Non-pigmented ciliary epithelial cell (primary cell): Measurements from ENCODE around the gene HSPB7.
"Not testable (repeated sequence)": the region's sequence is repeated elsewhere in the genome, so short reads cannot be mapped to it uniquely, and the experiment has no call there.

Experiments
- DNase-seq: peaks from one replicate; pipeline ENCODE4 v3.0.0-alpha.2; 2010; ENCODE audit warnings: low read depth

The HSPB7 gene

GRCh38 chr1:16006552-16007485 lies 11.0 kb downstream of the HSPB7 start:
- DNase-seq, result no peak

- DNase-seq, result no peak
These were observed 11.8 kb downstream of the HSPB7 start for GRCh38 chr1:16006010-16006409.

GRCh38 chr1:16005597-16005996 lies 12.2 kb downstream of the HSPB7 start:
- DNase-seq, result no peak

GRCh38 chr1:16001274-16001673 lies 16.6 kb downstream of the HSPB7 start:
- DNase-seq, result not testable (repeated sequence)

- DNase-seq, result no peak
These were observed 18.9 kb downstream of the HSPB7 start for GRCh38 chr1:15998929-15999328.

- DNase-seq, result no peak
These were observed 20.1 kb downstream of the HSPB7 start for GRCh38 chr1:15997637-15998280.

GRCh38 chr1:15997076-15997585 lies 20.7 kb downstream of the HSPB7 start:
- no peak for DNase-seq

GRCh38 chr1:15994590-15995351 lies 23.1 kb downstream of the HSPB7 start:
- no peak for DNase-seq

GRCh38 chr1:15994081-15994480 lies 23.8 kb downstream of the HSPB7 start:
- no peak for DNase-seq

GRCh38 chr1:15993666-15994065 lies 24.2 kb downstream of the HSPB7 start:
- DNase-seq, result no peak

- no peak for DNase-seq
These were observed 25.0 kb downstream of the HSPB7 start for GRCh38 chr1:15992582-15993500.

- no peak for DNase-seq
These were observed 25.7 kb downstream of the HSPB7 start for GRCh38 chr1:15992187-15992553.

- DNase-seq, result no peak
These were observed 26.2 kb downstream of the HSPB7 start for GRCh38 chr1:15991427-15992186.

- DNase-seq, result no peak
These were observed 28.1 kb downstream of the HSPB7 start for GRCh38 chr1:15989776-15990175.

- no peak for DNase-seq
These were observed 28.7 kb downstream of the HSPB7 start for GRCh38 chr1:15988856-15989736.

GRCh38 chr1:15985611-15986297 lies 32.1 kb downstream of the HSPB7 start:
- no peak for DNase-seq

- no peak for DNase-seq
These were observed 34.6 kb downstream of the HSPB7 start for GRCh38 chr1:15983275-15983674.

GRCh38 chr1:15981679-15982078 lies 36.2 kb downstream of the HSPB7 start:
- no peak for DNase-seq

- DNase-seq, result not testable (repeated sequence)
These were observed 39.9 kb downstream of the HSPB7 start for GRCh38 chr1:15977947-15978346.
